HEK293 (cell line): Measurements from ENCODE around the gene RTKN.

Experiments used
- BCL11B ChIP-seq: fragments of 450-650 bp; formaldehyde crosslinking; IDR thresholded peaks from 2 replicates; pipeline ENCODE4 v1.5.1; 2016; ENCODE audit warnings: low read depth, missing biosample characterization, missing genetic modification characterization
- REPIN1 ChIP-seq: fragments of 450-650 bp; formaldehyde crosslinking; IDR thresholded peaks from 2 replicates; pipeline ENCODE4 v1.5.1; 2017; ENCODE audit warnings: missing biosample characterization, missing genetic modification characterization, low read depth
- SALL2 ChIP-seq: fragments of 450-650 bp; formaldehyde crosslinking; IDR thresholded peaks from 2 replicates; pipeline ENCODE4 v1.5.0; 2017; ENCODE audit warnings: missing biosample characterization, mild to moderate bottlenecking, missing genetic modification characterization, borderline replicate concordance
- TRIM28 ChIP-seq: IDR thresholded peaks from 2 replicates; pipeline ENCODE4 v1.6.1; 2011; ENCODE audit warnings: low read length, control low read depth, borderline replicate concordance
- WT1 ChIP-seq: fragments of 450-650 bp; formaldehyde crosslinking; IDR thresholded peaks from 2 replicates; pipeline ENCODE4 v1.5.1; 2016; ENCODE audit warnings: missing biosample characterization, missing genetic modification characterization
- YY2 ChIP-seq: fragments of 450-650 bp; formaldehyde crosslinking; IDR thresholded peaks from 2 replicates; pipeline ENCODE4 v1.5.1; 2016; ENCODE audit warnings: missing biosample characterization, missing genetic modification characterization
- ZEB2 ChIP-seq: fragments of 450-650 bp; formaldehyde crosslinking; IDR thresholded peaks from 2 replicates; pipeline ENCODE4 v1.5.1; 2016; ENCODE audit warnings: missing biosample characterization, missing genetic modification characterization
- ZFP41 ChIP-seq: fragments of 450-650 bp; formaldehyde crosslinking; IDR thresholded peaks from 2 replicates; pipeline ENCODE4 v1.5.1; 2016; ENCODE audit warnings: missing biosample characterization, missing genetic modification characterization, borderline replicate concordance
- ZNF10 ChIP-seq: fragments of 450-650 bp; formaldehyde crosslinking; IDR thresholded peaks from 2 replicates; pipeline ENCODE4 v1.5.1; 2017; ENCODE audit warnings: missing biosample characterization, missing genetic modification characterization
- ZNF138 ChIP-seq: fragments of 450-650 bp; formaldehyde crosslinking; IDR thresholded peaks from 2 replicates; pipeline ENCODE4 v1.5.1; 2016; ENCODE audit warnings: missing biosample characterization, missing genetic modification characterization, borderline replicate concordance
- ZNF433 ChIP-seq: fragments of 450-650 bp; formaldehyde crosslinking; IDR thresholded peaks from 2 replicates; pipeline ENCODE4 v1.5.1; 2016; ENCODE audit warnings: missing biosample characterization, missing genetic modification characterization, low read depth
- ZNF48 ChIP-seq: fragments of 450-650 bp; formaldehyde crosslinking; IDR thresholded peaks from 2 replicates; pipeline ENCODE4 v1.5.1; 2016; ENCODE audit warnings: missing biosample characterization, missing genetic modification characterization
- ZNF544 ChIP-seq: fragments of 450-650 bp; formaldehyde crosslinking; IDR thresholded peaks from 2 replicates; pipeline ENCODE4 v1.5.0; 2017; ENCODE audit warnings: missing biosample characterization, missing genetic modification characterization
- ZNF548 ChIP-seq: fragments of 450-650 bp; formaldehyde crosslinking; IDR thresholded peaks from 2 replicates; pipeline ENCODE4 v1.5.1; 2016; ENCODE audit warnings: missing biosample characterization, missing genetic modification characterization
- ZNF621 ChIP-seq: fragments of 450-650 bp; formaldehyde crosslinking; IDR thresholded peaks from 2 replicates; pipeline ENCODE4 v1.5.1; 2017; ENCODE audit warnings: missing biosample characterization, missing genetic modification characterization
- ZNF624 ChIP-seq: fragments of 450-650 bp; formaldehyde crosslinking; IDR thresholded peaks from 2 replicates; pipeline ENCODE4 v1.5.1; 2017; ENCODE audit warnings: missing biosample characterization, missing genetic modification characterization
- ZNF654 ChIP-seq: fragments of 450-650 bp; formaldehyde crosslinking; IDR thresholded peaks from 2 replicates; pipeline ENCODE4 v1.5.1; 2016; ENCODE audit warnings: low read depth, missing biosample characterization, missing genetic modification characterization
- ZNF658 ChIP-seq: fragments of 450-650 bp; formaldehyde crosslinking; IDR thresholded peaks from 2 replicates; pipeline ENCODE4; 2016; ENCODE audit warnings: missing biosample characterization, missing genetic modification characterization
- ZNF701 ChIP-seq: fragments of 450-650 bp; formaldehyde crosslinking; IDR thresholded peaks from 2 replicates; pipeline ENCODE4 v1.5.1; 2016; ENCODE audit warnings: missing biosample characterization, missing genetic modification characterization
- ZXDB ChIP-seq: fragments of 450-650 bp; formaldehyde crosslinking; IDR thresholded peaks from 2 replicates; pipeline ENCODE4 v1.5.1; 2016; ENCODE audit warnings: missing biosample characterization, missing genetic modification characterization
- TF ChIP-seq, protein P1 (sequence below): IDR thresholded peaks from 2 replicates; pipeline ENCODE4 v1.6.1; 2011; ENCODE audit warnings: mild to moderate bottlenecking, low read depth, low read length, borderline replicate concordance
- TF ChIP-seq, protein P2 (sequence below): fragments of 450-650 bp; formaldehyde crosslinking; IDR thresholded peaks from 2 replicates; pipeline ENCODE4 v1.5.1; 2016; ENCODE audit warnings: missing biosample characterization, missing genetic modification characterization
- TF ChIP-seq, protein P3 (sequence below): fragments of 450-650 bp; formaldehyde crosslinking; IDR thresholded peaks from 2 replicates; pipeline ENCODE4 v1.5.1; 2016; ENCODE audit warnings: missing biosample characterization, missing genetic modification characterization
- TF ChIP-seq, protein P4 (sequence below): fragments of 450-650 bp; IDR thresholded peaks from 2 replicates; pipeline ENCODE4 v1.5.1; 2018; ENCODE audit warnings: missing biosample characterization, mild to moderate bottlenecking, missing genetic modification characterization
- TF ChIP-seq, protein P5 (sequence below): fragments of 450-650 bp; formaldehyde crosslinking; IDR thresholded peaks from 2 replicates; pipeline ENCODE4 v1.5.1; 2016; ENCODE audit warnings: missing biosample characterization, missing genetic modification characterization
- TF ChIP-seq, protein P6 (sequence below): fragments of 450-650 bp; formaldehyde crosslinking; IDR thresholded peaks from 2 replicates; pipeline ENCODE4 v1.5.1; 2016; ENCODE audit warnings: missing biosample characterization, missing genetic modification characterization
- TF ChIP-seq, protein P7 (sequence below): fragments of 450-650 bp; formaldehyde crosslinking; IDR thresholded peaks from 2 replicates; pipeline ENCODE4 v1.5.1; 2016; ENCODE audit warnings: missing biosample characterization, missing genetic modification characterization

The RTKN gene

DNA sequence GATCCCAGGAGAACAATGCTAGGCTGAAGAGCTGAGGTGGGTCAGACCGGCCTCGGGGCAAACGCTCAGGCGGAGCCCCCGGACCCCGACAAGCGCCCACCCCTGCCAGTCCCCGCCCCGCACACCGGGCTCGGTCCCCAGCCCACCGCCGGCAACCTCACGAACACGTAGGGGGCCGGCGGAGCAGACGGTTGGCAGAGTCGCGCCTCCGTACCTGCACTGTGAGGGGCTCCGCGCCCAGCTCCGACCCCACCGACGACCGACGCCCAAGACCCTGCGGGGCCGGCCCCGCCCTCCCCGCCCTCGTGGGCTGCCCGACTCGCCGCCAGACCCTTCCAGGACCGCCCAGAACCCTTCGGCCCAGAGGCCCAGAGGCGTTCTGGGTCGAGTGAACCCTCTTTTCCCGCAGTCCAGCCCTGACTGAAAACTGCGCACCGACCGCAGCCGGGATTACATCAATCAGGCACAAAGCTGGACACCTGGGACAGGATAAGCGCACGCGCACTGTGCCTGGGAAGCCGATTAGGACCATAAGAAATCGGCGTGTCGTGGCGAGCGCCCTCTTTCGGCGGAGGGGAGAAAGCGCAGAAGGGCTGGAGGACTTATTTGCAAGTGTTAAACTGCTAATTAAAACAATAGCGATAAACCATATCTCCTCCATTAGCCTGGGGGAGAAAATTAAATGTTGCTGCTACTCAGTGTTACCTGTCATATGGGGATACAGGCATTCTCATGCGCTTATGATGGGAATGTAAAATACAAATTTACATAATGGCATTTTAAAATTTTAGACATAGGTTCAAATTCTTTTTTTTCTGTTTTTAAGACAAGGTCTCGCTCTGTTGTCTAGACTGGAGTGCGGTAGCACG, 49.9 kb downstream of the RTKN start (continued):
- TF ChIP-seq, protein P1, sequence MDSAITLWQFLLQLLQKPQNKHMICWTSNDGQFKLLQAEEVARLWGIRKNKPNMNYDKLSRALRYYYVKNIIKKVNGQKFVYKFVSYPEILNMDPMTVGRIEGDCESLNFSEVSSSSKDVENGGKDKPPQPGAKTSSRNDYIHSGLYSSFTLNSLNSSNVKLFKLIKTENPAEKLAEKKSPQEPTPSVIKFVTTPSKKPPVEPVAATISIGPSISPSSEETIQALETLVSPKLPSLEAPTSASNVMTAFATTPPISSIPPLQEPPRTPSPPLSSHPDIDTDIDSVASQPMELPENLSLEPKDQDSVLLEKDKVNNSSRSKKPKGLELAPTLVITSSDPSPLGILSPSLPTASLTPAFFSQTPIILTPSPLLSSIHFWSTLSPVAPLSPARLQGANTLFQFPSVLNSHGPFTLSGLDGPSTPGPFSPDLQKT: no peak
- TF ChIP-seq YY2 (tag by site-specific recombination) (no peak), ZNF10 (no peak), BCL11B (tag by site-specific recombination) (no peak), ZEB2 (tag by site-specific recombination) (0 out of 2 replicates have a peak, but pooled peaks have one; percentile 39), REPIN1 (tag by site-specific recombination) (no peak), ZNF544 (tag by site-specific recombination) (no peak), ZNF548 (tag by site-specific recombination) (no peak), ZFP41 (tag by site-specific recombination) (no peak), SALL2 (tag by site-specific recombination) (no peak), ZNF621 (no peak), TRIM28 (0 out of 2 replicates have a peak, but pooled peaks have one; percentile 13), ZNF654 (tag by site-specific recombination) (peak; percentile 31), ZXDB (peak; percentile 49; the same call in 1 of the 2 replicates), ZNF433 (tag by site-specific recombination) (no peak), WT1 (tag by site-specific recombination) (no peak), ZNF701 (no peak), ZNF624 (tag by site-specific recombination) (no peak), ZNF48 (tag by site-specific recombination) (no peak), ZNF658 (tag by site-specific recombination) (no peak), ZNF138 (tag by site-specific recombination) (no peak)
- TF ChIP-seq, protein P2, sequence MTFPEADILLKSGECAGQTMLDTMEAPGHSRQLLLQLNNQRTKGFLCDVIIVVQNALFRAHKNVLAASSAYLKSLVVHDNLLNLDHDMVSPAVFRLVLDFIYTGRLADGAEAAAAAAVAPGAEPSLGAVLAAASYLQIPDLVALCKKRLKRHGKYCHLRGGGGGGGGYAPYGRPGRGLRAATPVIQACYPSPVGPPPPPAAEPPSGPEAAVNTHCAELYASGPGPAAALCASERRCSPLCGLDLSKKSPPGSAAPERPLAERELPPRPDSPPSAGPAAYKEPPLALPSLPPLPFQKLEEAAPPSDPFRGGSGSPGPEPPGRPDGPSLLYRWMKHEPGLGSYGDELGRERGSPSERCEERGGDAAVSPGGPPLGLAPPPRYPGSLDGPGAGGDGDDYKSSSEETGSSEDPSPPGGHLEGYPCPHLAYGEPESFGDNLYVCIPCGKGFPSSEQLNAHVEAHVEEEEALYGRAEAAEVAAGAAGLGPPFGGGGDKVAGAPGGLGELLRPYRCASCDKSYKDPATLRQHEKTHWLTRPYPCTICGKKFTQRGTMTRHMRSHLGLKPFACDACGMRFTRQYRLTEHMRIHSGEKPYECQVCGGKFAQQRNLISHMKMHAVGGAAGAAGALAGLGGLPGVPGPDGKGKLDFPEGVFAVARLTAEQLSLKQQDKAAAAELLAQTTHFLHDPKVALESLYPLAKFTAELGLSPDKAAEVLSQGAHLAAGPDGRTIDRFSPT (tag by site-specific recombination): no peak
- TF ChIP-seq, protein P3, sequence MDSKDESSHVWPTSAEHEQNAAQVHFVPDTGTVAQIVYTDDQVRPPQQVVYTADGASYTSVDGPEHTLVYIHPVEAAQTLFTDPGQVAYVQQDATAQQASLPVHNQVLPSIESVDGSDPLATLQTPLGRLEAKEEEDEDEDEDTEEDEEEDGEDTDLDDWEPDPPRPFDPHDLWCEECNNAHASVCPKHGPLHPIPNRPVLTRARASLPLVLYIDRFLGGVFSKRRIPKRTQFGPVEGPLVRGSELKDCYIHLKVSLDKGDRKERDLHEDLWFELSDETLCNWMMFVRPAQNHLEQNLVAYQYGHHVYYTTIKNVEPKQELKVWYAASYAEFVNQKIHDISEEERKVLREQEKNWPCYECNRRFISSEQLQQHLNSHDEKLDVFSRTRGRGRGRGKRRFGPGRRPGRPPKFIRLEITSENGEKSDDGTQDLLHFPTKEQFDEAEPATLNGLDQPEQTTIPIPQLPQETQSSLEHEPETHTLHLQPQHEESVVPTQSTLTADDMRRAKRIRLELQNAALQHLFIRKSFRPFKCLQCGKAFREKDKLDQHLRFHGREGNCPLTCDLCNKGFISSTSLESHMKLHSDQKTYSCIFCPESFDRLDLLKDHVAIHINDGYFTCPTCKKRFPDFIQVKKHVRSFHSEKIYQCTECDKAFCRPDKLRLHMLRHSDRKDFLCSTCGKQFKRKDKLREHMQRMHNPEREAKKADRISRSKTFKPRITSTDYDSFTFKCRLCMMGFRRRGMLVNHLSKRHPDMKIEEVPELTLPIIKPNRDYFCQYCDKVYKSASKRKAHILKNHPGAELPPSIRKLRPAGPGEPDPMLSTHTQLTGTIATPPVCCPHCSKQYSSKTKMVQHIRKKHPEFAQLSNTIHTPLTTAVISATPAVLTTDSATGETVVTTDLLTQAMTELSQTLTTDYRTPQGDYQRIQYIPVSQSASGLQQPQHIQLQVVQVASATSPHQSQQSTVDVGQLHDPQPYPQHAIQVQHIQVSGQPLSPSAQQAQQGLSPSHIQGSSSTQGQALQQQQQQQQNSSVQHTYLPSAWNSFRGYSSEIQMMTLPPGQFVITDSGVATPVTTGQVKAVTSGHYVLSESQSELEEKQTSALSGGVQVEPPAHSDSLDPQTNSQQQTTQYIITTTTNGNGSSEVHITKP: no peak; the same call in 1 of the 2 replicates
- TF ChIP-seq, protein P4, sequence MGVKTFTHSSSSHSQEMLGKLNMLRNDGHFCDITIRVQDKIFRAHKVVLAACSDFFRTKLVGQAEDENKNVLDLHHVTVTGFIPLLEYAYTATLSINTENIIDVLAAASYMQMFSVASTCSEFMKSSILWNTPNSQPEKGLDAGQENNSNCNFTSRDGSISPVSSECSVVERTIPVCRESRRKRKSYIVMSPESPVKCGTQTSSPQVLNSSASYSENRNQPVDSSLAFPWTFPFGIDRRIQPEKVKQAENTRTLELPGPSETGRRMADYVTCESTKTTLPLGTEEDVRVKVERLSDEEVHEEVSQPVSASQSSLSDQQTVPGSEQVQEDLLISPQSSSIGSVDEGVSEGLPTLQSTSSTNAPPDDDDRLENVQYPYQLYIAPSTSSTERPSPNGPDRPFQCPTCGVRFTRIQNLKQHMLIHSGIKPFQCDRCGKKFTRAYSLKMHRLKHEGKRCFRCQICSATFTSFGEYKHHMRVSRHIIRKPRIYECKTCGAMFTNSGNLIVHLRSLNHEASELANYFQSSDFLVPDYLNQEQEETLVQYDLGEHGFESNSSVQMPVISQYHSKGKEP (tag by site-specific recombination): no peak
- TF ChIP-seq, protein P5, sequence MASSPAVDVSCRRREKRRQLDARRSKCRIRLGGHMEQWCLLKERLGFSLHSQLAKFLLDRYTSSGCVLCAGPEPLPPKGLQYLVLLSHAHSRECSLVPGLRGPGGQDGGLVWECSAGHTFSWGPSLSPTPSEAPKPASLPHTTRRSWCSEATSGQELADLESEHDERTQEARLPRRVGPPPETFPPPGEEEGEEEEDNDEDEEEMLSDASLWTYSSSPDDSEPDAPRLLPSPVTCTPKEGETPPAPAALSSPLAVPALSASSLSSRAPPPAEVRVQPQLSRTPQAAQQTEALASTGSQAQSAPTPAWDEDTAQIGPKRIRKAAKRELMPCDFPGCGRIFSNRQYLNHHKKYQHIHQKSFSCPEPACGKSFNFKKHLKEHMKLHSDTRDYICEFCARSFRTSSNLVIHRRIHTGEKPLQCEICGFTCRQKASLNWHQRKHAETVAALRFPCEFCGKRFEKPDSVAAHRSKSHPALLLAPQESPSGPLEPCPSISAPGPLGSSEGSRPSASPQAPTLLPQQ (tag by site-specific recombination): no peak; the same call in 1 of the 2 replicates
- TF ChIP-seq, protein P6, sequence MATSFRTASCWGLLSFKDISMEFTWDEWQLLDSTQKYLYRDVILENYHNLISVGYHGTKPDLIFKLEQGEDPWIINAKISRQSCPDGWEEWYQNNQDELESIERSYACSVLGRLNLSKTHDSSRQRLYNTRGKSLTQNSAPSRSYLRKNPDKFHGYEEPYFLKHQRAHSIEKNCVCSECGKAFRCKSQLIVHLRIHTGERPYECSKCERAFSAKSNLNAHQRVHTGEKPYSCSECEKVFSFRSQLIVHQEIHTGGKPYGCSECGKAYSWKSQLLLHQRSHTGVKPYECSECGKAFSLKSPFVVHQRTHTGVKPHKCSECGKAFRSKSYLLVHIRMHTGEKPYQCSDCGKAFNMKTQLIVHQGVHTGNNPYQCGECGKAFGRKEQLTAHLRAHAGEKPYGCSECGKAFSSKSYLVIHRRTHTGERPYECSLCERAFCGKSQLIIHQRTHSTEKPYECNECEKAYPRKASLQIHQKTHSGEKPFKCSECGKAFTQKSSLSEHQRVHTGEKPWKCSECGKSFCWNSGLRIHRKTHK (tag by site-specific recombination): no peak
- TF ChIP-seq, protein P7, sequence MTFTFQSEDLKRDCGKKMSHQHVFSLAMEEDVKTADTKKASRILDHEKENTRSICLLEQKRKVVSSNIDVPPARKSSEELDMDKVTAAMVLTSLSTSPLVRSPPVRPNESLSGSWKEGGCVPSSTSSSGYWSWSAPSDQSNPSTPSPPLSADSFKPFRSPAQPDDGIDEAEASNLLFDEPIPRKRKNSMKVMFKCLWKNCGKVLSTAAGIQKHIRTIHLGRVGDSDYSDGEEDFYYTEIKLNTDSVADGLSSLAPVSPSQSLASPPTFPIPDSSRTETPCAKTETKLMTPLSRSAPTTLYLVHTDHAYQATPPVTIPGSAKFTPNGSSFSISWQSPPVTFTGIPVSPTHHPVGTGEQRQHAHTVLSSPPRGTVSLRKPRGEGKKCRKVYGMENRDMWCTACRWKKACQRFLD: no peak
